GM13977 (cell line): ENCODE measurements around the gene ZFAND2A.
"Not testable (repeated sequence)": the region's sequence is repeated elsewhere in the genome, so short reads cannot be mapped to it uniquely, and the experiment has no call there.

Experiments used
- DNase-seq: peaks from one replicate; pipeline ENCODE4 v3.0.0; 2012; ENCODE audit warnings: low spot score
- in situ Hi-C: fragments of 300-500 bp; cut with MboI; formaldehyde crosslinking; loops from one replicate; pipeline ENCODE4 v1.12.0; 2022; ENCODE audit warnings: low sequenced_read_pairs, low pct_unique_long_range_greater_than_20kb, mixed read lengths, inconsistent platforms; ENCODE audit not compliant: unreplicated experiment
- TF ChIP-seq, protein P1 (sequence below): IDR thresholded peaks from 2 replicates; pipeline ENCODE4 v1.5.1; 2012; ENCODE audit warnings: mild to moderate bottlenecking, control low read depth; ENCODE audit not compliant: insufficient read depth; ENCODE audit errors: extremely low read depth, missing control alignments

Gene ZFAND2A

DNA sequence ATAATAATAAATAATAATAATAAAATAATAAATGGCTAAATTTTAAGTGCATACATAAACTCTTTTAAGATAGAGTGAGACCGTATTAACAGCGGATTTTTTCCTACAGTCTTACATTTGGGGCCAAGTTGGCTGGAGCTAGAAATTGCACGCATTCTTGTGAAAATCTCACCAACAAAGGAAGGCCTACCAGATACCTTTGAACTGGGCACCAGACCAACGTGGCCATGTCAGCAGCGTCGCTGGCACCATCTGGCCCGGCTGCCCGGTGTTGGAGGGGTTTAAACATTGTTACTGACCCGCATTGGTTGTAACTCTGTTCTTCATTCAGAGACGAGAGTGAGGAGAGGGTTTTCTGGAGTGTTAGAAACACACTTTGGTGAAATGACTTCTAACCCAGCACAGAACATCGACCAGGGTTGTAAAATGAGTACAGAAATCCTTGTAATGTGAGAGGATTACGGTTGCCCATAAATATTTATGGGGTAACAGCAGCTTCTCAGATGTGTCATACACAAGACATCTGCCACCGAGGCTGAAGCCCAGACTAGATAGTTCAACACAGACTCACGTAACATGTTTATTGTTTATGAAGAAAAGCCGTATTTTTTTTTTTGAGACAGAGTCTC is 38.1 kb upstream of the ZFAND2A start:
- TF ChIP-seq, protein P1, sequence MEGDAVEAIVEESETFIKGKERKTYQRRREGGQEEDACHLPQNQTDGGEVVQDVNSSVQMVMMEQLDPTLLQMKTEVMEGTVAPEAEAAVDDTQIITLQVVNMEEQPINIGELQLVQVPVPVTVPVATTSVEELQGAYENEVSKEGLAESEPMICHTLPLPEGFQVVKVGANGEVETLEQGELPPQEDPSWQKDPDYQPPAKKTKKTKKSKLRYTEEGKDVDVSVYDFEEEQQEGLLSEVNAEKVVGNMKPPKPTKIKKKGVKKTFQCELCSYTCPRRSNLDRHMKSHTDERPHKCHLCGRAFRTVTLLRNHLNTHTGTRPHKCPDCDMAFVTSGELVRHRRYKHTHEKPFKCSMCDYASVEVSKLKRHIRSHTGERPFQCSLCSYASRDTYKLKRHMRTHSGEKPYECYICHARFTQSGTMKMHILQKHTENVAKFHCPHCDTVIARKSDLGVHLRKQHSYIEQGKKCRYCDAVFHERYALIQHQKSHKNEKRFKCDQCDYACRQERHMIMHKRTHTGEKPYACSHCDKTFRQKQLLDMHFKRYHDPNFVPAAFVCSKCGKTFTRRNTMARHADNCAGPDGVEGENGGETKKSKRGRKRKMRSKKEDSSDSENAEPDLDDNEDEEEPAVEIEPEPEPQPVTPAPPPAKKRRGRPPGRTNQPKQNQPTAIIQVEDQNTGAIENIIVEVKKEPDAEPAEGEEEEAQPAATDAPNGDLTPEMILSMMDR = no peak
- no peak for DNase-seq
- in situ Hi-C loops = no loop called here

DNA sequence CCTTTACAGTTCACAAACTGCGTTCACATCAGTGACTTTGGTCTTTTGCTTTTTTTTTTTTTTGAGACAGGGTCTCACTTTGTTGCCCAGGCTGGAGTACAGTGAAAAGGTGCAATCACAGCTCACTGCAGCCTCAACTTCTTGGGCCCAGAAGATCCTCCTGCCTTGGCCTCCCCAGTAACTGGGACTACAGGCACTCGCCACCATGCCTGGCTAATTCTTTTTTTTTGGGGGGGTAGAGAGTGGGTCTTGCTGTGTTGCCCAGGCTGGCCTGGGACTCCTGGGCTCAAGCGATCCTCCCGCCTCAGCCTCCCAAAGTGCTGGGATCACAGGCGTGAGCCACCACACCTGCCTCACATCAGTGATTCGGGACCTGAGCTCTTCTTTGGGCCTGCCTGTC is 37.0 kb upstream of the ZFAND2A start:
- in situ Hi-C loops = no loop called here
- TF ChIP-seq, protein P1 = no peak
- no peak for DNase-seq

DNA sequence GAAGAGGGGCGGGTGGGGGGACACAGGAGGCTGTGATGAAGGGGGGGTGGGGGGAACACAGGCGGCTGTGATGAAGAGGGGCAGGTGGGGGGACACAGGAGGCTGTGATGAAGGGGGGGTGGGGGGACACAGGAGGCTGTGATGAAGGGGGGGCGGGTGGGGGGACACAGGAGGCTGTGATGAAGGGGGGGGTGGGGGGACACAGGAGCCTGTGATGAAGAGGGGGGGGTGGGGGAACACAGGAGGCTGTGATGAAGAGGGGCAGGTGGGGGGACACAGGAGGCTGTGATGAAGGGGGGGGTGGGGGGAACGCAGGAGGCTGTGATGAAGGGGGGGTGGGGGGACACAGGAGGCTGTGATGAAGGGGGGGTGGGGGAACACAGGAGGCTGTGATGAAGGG is 36.4 kb upstream of the ZFAND2A start:
- DNase-seq, in situ Hi-C loops: not testable (repeated sequence)

DNA sequence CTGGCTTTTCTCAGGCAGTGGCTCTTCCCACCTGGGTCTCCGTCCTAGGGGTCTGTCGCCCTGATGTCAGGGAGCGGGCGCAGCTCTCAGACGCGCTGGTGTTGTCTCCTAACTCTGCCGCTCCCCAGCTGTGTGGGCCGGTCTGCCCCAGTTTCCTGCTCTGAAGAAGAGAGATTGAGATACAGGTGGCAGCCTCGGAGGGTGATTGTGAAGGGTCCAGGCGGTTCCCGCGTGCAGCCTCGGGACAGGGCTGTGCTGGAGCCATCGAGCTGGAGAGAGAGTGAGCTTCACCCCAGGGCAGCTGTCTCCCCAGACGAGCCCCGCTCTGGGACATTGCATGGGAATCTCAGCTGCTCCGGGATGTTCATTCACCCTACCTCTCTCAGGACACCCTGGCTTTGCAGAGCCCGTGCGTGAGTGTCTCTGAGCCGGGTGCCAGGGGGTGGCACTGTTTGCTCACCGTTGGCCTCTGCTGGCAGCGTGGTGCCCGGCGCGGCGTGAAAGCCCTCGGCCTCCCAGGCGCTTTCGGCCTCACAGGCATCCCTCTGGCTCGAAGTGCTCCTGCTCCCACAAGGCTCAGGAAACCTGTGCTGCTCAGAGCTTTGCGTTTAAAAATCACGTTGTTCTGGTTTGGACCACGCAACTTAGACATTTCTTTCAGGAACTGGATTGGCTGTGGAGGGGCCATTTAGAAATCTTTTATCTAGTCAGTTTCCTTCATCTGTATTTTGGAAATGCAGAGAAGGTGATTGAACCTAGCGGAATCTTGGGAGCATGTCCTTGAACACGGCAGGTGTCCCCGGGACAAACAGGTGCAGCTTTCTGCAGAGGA is 33.8 kb upstream of the ZFAND2A start:
- in situ Hi-C loops = no loop called here
- TF ChIP-seq, protein P1 = peak; percentile 27
- DNase-seq = no peak

DNA sequence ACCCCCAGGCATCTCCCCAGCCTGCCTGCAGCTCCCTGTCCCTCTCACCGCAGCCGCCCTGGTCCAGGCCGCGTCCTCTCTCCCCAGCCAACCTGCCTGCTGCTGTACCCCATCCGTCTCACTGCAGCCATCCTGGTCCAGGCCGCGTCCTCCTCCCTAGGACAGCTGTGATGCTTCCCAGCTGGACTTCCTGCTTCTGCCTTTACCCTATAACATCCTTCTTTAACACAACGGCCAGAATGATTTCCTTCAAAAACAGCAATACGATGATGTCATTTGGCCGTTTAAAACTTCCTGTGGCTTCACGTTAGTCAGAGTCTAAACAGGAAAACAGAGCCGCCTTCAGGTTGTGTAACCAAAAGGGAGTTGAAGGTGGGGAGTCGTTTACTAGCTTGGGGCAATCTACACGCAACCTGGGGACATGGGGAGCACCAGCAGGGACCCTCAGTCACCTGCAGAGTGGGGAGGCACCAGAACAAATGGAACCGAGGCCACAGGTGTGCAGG is 32.2 kb upstream of the ZFAND2A start:
- TF ChIP-seq, protein P1 = no peak
- DNase-seq = peak; percentile 56
- in situ Hi-C loops = no loop called here

DNA sequence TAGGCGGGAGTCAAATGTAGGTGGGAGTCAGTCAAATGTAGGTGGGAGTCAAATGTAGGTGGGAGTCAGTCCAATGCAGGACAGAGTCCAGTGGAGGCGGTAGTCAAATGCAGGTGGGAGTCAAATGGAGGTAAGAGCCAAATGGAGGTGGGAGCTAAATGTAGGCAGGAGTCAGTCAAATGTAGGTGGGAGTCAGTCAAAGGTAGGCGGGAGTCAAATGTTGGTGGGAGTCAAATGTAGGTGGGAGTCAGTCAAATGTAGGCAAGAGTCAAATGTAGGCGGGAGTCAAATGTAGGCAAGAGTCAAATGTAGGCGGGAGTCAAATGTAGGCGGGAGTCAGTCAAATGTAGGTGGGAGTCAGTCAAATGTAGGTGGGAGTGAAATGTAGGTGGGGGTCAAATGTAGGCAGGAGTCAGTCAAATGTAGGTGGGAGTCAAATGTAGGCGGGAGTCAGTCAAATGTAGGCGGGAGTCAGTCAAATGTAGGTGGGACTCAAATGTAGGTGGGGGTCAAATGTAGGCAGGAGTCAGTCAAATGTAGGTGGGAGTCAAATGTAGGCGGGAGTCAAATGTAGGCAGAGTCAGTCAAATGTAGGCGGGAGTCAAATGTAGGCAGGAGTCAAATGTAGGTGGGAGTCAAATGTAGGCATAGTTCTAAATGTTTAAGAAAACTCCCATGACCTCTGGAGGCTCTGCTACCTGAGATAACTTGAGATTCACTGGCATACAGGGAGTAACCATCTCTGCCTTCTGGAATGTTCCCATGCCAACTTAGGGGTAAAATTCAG is 30.2 kb upstream of the ZFAND2A start:
- no peak for DNase-seq
- TF ChIP-seq, protein P1 = no peak
- in situ Hi-C loops = no loop called here
